ENCODE results near the gene DPH2. TPM values are rescaled to one million over a fixed set of nuclear protein-coding genes. Genes with fewer than 3 reads are reported as not detected.

Gene DPH2
- total RNA-seq, 2 experiments from 2014 or later = 29.6 to 34.1 TPM

DNA sequence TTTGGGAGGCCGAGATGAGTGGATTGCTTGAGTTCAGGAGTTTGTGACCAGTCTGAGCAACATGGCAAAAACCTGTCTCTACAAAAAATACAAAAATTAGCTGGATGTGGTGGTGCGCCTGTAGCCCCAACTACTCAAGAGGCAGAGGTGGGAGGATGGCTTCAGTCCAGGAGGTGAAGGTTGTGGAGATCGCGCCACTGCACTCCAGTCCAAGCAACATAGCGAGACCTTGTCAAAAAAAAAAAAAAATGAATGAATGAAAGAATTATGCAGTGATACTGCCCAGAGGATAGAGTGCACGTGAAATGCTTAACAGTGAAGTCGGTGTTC, 429 bp upstream of the DPH2 start:
- H3K4me1 Mint-ChIP-seq (ENCODE audit: low read depth) = peaks cover 21% of the 10 kb centered on the region
- ATAC-seq = no peak
- no peaks in the 10 kb centered on the region for H3K9me3 Mint-ChIP-seq
- H3K4me3 Mint-ChIP-seq = peak overlapping the region; percentile 85
- no peak for DNase-seq
- H3K27ac Mint-ChIP-seq = no peak overlapping the region
- H3K27me3 Mint-ChIP-seq = no peaks in the 10 kb centered on the region
- TF ChIP-seq, protein P1, sequence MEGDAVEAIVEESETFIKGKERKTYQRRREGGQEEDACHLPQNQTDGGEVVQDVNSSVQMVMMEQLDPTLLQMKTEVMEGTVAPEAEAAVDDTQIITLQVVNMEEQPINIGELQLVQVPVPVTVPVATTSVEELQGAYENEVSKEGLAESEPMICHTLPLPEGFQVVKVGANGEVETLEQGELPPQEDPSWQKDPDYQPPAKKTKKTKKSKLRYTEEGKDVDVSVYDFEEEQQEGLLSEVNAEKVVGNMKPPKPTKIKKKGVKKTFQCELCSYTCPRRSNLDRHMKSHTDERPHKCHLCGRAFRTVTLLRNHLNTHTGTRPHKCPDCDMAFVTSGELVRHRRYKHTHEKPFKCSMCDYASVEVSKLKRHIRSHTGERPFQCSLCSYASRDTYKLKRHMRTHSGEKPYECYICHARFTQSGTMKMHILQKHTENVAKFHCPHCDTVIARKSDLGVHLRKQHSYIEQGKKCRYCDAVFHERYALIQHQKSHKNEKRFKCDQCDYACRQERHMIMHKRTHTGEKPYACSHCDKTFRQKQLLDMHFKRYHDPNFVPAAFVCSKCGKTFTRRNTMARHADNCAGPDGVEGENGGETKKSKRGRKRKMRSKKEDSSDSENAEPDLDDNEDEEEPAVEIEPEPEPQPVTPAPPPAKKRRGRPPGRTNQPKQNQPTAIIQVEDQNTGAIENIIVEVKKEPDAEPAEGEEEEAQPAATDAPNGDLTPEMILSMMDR (IDR thresholded peaks at IDR 0.05) = no peak
- intact Hi-C loops (cut with micrococcal nuclease) = no loop called here
- peaks cover 21% of the 10 kb centered on the region for H3K36me3 Mint-ChIP-seq (ENCODE audit: low read depth)
- CTCF ChIA-PET = interaction anchor here (1.3 kb wide), 1 partner anchor 35 kb away, joined by 5 read pairs; no protein-coding TSS in a partner anchor
- POLR2A ChIA-PET = interaction anchor here (1.0 to 2.4 kb wide), 2 partner anchors 22 to 67 kb away, joined by 3 to 9 read pairs; partner anchors contain the start of gene IPO13

DNA sequence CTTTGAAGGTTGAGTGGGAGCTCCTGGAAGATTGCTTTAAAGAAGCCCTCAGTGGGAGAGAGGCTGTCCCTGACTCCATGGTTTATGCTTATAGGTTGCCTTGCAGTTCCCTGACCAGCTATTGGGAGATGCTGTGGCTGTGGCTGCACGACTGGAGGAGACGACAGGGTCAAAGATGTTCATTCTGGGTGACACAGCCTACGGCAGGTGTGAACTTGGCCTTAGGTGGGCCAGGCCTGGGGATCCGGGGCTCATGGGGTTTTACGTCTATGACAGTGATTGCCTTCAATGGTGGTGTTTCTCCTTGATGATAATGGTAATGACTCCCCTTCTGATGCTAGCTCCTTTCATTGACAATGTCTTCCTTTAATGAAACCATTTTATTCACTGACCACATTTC, 692 bp downstream of the DPH2 start:
- ChIA-PET CTCF (interaction anchor here (0.7 to 2.9 kb wide), 5 partner anchors 35 to 207 kb away, joined by 3 to 9 read pairs (median 5); no protein-coding TSS in a partner anchor), POLR2A (interaction anchor here (0.7 to 2.4 kb wide), 8 partner anchors 16 to 1020 kb away, joined by 3 to 9 read pairs (median 4); partner anchors contain the start of genes CCDC24, IPO13 and SLC6A9)
- H3K9me3 Mint-ChIP-seq = no peaks in the 10 kb centered on the region
- no peak for DNase-seq
- intact Hi-C loops (cut with micrococcal nuclease) = no loop called here
- ATAC-seq = no peak
- H3K4me1 Mint-ChIP-seq (ENCODE audit: low read depth) = peaks cover 21% of the 10 kb centered on the region
- peak overlapping the region; percentile 85 for H3K4me3 Mint-ChIP-seq
- no peaks in the 10 kb centered on the region for H3K27me3 Mint-ChIP-seq
- peak overlapping the region; percentile 80 for H3K27ac Mint-ChIP-seq
- TF ChIP-seq, protein P1 (IDR thresholded peaks at IDR 0.05) = no peak
- peaks cover 21% of the 10 kb centered on the region for H3K36me3 Mint-ChIP-seq (ENCODE audit: low read depth)

DNA sequence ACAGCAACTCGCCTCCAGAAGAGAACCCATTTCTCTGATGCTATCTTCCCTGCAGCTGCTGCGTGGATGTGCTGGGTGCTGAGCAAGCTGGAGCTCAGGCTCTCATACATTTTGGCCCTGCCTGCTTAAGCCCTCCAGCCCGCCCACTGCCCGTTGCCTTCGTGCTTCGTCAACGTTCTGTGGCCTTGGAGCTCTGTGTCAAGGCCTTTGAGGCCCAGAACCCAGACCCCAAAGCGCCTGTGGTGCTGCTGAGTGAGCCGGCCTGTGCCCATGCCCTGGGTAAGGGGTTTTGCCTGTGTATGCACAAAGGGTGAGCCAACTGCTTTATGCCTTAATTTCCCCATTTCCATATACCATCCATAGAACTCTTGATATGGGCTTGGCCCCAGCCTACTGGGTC, 1.1 kb downstream of the DPH2 start:
- peaks cover 23% of the 10 kb centered on the region for H3K4me1 Mint-ChIP-seq (ENCODE audit: low read depth)
- intact Hi-C loops (cut with micrococcal nuclease) = no loop called here
- TF ChIP-seq, protein P1 (IDR thresholded peaks at IDR 0.05) = no peak
- ChIA-PET POLR2A (interaction anchor here (0.8 to 2.4 kb wide), 7 partner anchors 16 to 60 kb away, joined by 3 to 9 read pairs (median 4); partner anchors contain the start of genes CCDC24, IPO13 and SLC6A9), CTCF (interaction anchor here (0.7 to 2.9 kb wide), 4 partner anchors 34 to 208 kb away, joined by 3 to 9 read pairs (median 5); no protein-coding TSS in a partner anchor)
- ATAC-seq (no peak), DNase-seq (no peak)
- no peaks in the 10 kb centered on the region for H3K9me3 Mint-ChIP-seq
- peak overlapping the region; percentile 85 for H3K4me3 Mint-ChIP-seq
- H3K27me3 Mint-ChIP-seq = no peaks in the 10 kb centered on the region
- no peak overlapping the region for H3K27ac Mint-ChIP-seq
- H3K36me3 Mint-ChIP-seq (ENCODE audit: low read depth) = peaks cover 21% of the 10 kb centered on the region

DNA sequence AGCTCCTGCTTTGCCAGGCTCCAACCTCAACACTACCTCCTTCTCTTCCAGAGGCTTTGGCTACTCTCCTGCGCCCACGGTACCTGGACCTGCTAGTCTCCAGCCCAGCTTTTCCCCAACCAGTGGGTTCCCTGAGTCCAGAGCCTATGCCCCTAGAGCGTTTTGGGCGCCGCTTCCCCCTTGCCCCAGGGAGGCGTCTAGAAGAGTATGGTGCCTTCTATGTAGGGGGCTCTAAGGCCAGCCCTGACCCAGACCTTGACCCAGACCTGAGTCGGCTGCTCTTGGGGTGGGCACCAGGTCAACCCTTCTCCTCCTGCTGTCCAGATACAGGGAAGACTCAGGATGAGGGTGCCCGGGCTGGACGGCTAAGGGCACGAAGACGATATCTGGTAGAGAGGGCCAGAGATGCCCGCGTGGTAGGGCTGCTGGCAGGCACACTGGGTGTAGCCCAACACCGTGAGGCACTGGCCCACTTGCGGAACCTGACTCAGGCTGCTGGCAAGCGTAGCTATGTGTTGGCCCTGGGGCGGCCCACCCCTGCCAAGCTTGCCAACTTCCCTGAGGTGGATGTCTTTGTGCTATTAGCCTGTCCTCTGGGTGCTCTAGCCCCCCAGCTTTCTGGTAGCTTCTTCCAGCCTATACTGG, 1.6 kb downstream of the DPH2 start:
- DNase-seq (no peak), ATAC-seq (no peak)
- H3K36me3 Mint-ChIP-seq (ENCODE audit: low read depth) = peaks cover 27% of the 10 kb centered on the region
- H3K9me3 Mint-ChIP-seq = no peaks in the 10 kb centered on the region
- CTCF ChIA-PET = interaction anchor here (1.1 to 2.9 kb wide), 5 partner anchors 26 to 208 kb away, joined by 4 to 9 read pairs (median 5); no protein-coding TSS in a partner anchor
- H3K27ac Mint-ChIP-seq = no peak overlapping the region
- TF ChIP-seq, protein P1 (IDR thresholded peaks at IDR 0.05) = no peak
- peaks cover 28% of the 10 kb centered on the region for H3K4me1 Mint-ChIP-seq (ENCODE audit: low read depth)
- intact Hi-C loops (cut with micrococcal nuclease) = no loop called here
- POLR2A ChIA-PET = interaction anchor here (1.3 to 2.4 kb wide), 6 partner anchors 16 to 59 kb away, joined by 3 to 9 read pairs (median 3); partner anchors contain the start of genes CCDC24, IPO13 and SLC6A9
- peak overlapping the region; percentile 85 for H3K4me3 Mint-ChIP-seq
- H3K27me3 Mint-ChIP-seq = no peaks in the 10 kb centered on the region

DNA sequence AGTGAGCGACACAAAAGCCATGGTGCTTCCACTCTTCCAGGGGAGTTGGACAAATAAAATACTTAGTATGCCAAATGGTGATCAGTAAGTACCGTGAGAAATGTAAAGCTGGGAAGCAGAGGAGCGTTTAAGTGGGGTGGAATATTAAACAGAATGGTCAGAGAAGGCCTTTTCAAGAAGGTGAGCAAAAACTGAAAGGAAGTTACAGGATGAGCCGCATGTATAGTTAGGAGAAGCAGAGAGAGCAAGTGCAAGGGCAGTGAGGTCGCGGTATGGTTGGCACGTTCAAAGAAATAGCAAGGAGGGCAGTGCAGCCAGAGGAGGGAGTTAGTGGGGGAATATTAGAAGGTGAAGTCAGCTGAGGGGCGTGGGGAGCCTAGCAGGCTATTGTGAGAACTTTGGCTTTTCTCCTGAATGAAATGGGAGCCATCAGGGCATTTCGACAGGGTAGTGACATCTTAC, 4.2 kb downstream of the DPH2 start:
- H3K27me3 Mint-ChIP-seq = no peaks in the 10 kb centered on the region
- intact Hi-C loops (cut with micrococcal nuclease) = no loop called here
- ChIA-PET POLR2A (interaction anchor here (1.4 to 3.2 kb wide), 6 partner anchors 14 to 69 kb away, joined by 3 to 13 read pairs (median 7); partner anchors contain the start of genes CCDC24 and SLC6A9), CTCF (interaction anchor here (0.8 to 4.2 kb wide), 6 partner anchors 27 to 74 kb away, joined by 3 to 20 read pairs (median 6); partner anchors contain the start of gene IPO13)
- TF ChIP-seq, protein P1 (IDR thresholded peaks at IDR 0.05) = no peak
- ATAC-seq (no peak), DNase-seq (no peak)
- H3K27ac Mint-ChIP-seq = peak overlapping the region; percentile 90
- peaks cover 51% of the 10 kb centered on the region for H3K4me1 Mint-ChIP-seq (ENCODE audit: low read depth)
- peak overlapping the region; percentile 90 for H3K4me3 Mint-ChIP-seq
- no peaks in the 10 kb centered on the region for H3K9me3 Mint-ChIP-seq
- H3K36me3 Mint-ChIP-seq (ENCODE audit: low read depth) = peaks cover 48% of the 10 kb centered on the region

Measured in activated CD8-positive, alpha-beta T cell treated with anti-CD3 and anti-CD28 coated beads for 36 hours (primary cell).